LNCAP (cell line): ENCODE results near the gene FAU.

Experiments used
- CTCF ChIP-seq: fragments of 450-650 bp; IDR thresholded peaks from 2 replicates; pipeline ENCODE4 v1.5.1; 2017; ENCODE audit warnings: mild to moderate bottlenecking

The FAU gene

GRCh38 chr11:65121865-65122696 lies at the start of gene FAU, which contains the start of gene MRPL49:
Gene FAU (minus strand): TSS chr11:65122134. CDS start chr11:65121813, 321 bp downstream.
Gene MRPL49 (plus strand): TSS chr11:65122321. CDS start chr11:65122347, 26 bp downstream.
- TF ChIP-seq CTCF = no peak

GRCh38 chr11:65170058-65170534 lies 48.2 kb upstream of the FAU start, which contains the start of gene SPDYC:
Gene SPDYC (plus strand): TSS chr11:65170233. CDS start chr11:65171358, 1,125 bp downstream.
- TF ChIP-seq CTCF = no peak

- TF ChIP-seq CTCF = no peak
These were observed 47.3 kb upstream of the FAU start for GRCh38 chr11:65169164-65169641.

GRCh38 chr11:65167656-65168055 lies 45.7 kb upstream of the FAU start:
- TF ChIP-seq CTCF = no peak

- TF ChIP-seq CTCF = no peak
These were observed 45.0 kb upstream of the FAU start for GRCh38 chr11:65166893-65167292.

- no peak for TF ChIP-seq CTCF
These were observed 43.7 kb upstream of the FAU start for GRCh38 chr11:65165410-65166317.

GRCh38 chr11:65163684-65164083 lies 41.8 kb upstream of the FAU start:
- no peak for TF ChIP-seq CTCF
